ENCODE data around the gene EEF1AKMT4. TPM values are rescaled to one million over a fixed set of nuclear protein-coding genes. Genes with fewer than 3 reads are reported as not detected.

EEF1AKMT4 gene
- total and polyA plus RNA-seq, 10 of the 15 experiments (the other 5 are each of a cell fraction or from before 2014, with no cell fraction given) = 7.5 to 26.8 (median 18.3) TPM

DNA sequence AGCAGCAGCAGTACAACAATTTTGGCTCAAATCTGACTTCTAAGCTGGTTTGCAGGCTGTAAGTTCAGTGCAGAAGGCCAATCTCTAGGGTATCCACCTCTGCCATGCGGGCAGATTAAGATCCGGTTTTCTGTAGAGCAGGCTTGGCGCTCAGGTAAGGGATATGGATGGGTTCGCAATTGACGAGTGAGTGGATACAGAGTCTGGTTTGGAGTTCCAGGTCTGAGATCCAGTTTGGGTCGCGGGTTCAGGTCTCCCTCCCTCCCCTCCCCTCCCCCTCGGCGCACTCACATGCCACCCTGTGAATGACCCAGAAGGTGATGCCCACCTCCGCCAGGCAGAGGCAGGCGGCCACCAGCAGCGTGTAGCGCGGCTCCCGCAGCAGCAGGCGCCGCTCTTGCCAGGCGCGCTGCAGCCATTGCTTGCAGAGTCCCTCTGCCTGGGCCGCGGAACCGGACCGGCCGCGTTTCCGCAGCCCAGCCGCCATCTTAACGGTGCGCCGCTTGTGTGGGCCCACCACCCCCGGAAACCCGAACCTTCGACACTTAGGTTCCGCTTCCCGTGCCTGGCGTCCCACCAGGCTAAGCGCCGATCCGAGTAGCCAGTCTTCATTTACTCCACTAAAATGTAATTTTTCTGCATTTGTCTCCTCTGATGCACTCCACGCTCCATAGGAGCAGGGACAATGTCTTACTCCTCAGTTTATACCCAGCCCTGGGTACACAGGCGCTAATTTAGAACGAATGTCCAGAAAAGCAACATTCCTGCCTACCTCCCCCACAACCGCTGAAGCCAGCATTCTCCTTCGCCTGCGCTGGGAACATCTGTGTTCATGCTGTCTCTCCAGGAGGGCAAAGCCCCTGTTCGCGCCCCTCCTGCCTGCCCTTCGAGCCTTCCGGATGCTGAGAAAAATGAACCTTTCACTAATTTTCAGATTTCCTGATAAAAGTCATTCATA, 739 bp upstream of the EEF1AKMT4 start, which contains the start of gene ALG3 (continued):
- TF ChIP-seq, protein P1, sequence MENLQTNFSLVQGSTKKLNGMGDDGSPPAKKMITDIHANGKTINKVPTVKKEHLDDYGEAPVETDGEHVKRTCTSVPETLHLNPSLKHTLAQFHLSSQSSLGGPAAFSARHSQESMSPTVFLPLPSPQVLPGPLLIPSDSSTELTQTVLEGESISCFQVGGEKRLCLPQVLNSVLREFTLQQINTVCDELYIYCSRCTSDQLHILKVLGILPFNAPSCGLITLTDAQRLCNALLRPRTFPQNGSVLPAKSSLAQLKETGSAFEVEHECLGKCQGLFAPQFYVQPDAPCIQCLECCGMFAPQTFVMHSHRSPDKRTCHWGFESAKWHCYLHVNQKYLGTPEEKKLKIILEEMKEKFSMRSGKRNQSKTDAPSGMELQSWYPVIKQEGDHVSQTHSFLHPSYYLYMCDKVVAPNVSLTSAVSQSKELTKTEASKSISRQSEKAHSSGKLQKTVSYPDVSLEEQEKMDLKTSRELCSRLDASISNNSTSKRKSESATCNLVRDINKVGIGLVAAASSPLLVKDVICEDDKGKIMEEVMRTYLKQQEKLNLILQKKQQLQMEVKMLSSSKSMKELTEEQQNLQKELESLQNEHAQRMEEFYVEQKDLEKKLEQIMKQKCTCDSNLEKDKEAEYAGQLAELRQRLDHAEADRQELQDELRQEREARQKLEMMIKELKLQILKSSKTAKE (IDR thresholded peaks at IDR 0.05; ENCODE audit: low read depth, poor library complexity, severe bottlenecking) = no peak
- no peak for TF ChIP-seq ATF7 (IDR thresholded peaks at IDR 0.05; ENCODE audit: low read depth)
- peak; percentile 68; the same call in 1 of the 2 replicates for TF ChIP-seq CBFB (IDR thresholded peaks at IDR 0.05; ENCODE audit: low read depth)
- no peak for TF ChIP-seq EZH2 (IDR thresholded peaks at IDR 0.05; ENCODE audit: borderline replicate concordance, control insufficient read depth, low read depth, low read length)
- peak; percentile 70; the same call in 1 of the 2 replicates for TF ChIP-seq ESRRA (IDR thresholded peaks at IDR 0.05; ENCODE audit: low read length)
- TF ChIP-seq PAX8 (IDR thresholded peaks at IDR 0.05) = no peak
- no peak for TF ChIP-seq FOXK2 (IDR thresholded peaks at IDR 0.05)
- TF ChIP-seq, protein P2, sequence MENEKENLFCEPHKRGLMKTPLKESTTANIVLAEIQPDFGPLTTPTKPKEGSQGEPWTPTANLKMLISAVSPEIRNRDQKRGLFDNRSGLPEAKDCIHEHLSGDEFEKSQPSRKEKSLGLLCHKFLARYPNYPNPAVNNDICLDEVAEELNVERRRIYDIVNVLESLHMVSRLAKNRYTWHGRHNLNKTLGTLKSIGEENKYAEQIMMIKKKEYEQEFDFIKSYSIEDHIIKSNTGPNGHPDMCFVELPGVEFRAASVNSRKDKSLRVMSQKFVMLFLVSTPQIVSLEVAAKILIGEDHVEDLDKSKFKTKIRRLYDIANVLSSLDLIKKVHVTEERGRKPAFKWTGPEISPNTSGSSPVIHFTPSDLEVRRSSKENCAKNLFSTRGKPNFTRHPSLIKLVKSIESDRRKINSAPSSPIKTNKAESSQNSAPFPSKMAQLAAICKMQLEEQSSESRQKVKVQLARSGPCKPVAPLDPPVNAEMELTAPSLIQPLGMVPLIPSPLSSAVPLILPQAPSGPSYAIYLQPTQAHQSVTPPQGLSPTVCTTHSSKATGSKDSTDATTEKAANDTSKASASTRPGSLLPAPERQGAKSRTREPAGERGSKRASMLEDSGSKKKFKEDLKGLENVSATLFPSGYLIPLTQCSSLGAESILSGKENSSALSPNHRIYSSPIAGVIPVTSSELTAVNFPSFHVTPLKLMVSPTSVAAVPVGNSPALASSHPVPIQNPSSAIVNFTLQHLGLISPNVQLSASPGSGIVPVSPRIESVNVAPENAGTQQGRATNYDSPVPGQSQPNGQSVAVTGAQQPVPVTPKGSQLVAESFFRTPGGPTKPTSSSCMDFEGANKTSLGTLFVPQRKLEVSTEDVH (IDR thresholded peaks at IDR 0.05; ENCODE audit: low read depth, partially characterized antibody) = no peak
- TF ChIP-seq ZNF622 (IDR thresholded peaks at IDR 0.05) = no peak
- TF ChIP-seq EED (IDR thresholded peaks at IDR 0.05; ENCODE audit: low read depth) = no peak
- peak; percentile 99 for TF ChIP-seq TAF1 (IDR thresholded peaks at IDR 0.05; ENCODE audit: borderline replicate concordance, low read depth, low read length)
- TF ChIP-seq CBX5 (IDR thresholded peaks at IDR 0.05; ENCODE audit: low read depth) = peak; percentile 46; the same call in 1 of the 2 replicates
- TF ChIP-seq BCLAF1 (IDR thresholded peaks at IDR 0.05) = no peak
- TF ChIP-seq BCL11A (IDR thresholded peaks at IDR 0.05; ENCODE audit: low read depth, low read length) = no peak
- TF ChIP-seq, protein P3, sequence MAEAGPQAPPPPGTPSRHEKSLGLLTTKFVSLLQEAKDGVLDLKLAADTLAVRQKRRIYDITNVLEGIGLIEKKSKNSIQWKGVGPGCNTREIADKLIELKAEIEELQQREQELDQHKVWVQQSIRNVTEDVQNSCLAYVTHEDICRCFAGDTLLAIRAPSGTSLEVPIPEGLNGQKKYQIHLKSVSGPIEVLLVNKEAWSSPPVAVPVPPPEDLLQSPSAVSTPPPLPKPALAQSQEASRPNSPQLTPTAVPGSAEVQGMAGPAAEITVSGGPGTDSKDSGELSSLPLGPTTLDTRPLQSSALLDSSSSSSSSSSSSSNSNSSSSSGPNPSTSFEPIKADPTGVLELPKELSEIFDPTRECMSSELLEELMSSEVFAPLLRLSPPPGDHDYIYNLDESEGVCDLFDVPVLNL (IDR thresholded peaks at IDR 0.05; ENCODE audit: low read depth, low read length) = no peak
- peak; percentile 78 for TF ChIP-seq HCFC1 (IDR thresholded peaks at IDR 0.05; ENCODE audit: low read length)
- TF ChIP-seq, protein P4, sequence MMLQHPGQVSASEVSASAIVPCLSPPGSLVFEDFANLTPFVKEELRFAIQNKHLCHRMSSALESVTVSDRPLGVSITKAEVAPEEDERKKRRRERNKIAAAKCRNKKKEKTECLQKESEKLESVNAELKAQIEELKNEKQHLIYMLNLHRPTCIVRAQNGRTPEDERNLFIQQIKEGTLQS (IDR thresholded peaks at IDR 0.05; ENCODE audit: borderline replicate concordance, extremely low read depth, low read depth, low read length) = no peak
- TF ChIP-seq NRF1 (conservative IDR thresholded peaks at IDR 0.05; ENCODE audit: low read depth, low read length) = no peak
- TF ChIP-seq BRCA1 (IDR thresholded peaks at IDR 0.05; ENCODE audit: low read depth, low read length) = no peak
